Breast epithelium (tissue), 4 donors: Measurements from ENCODE around the gene RBM3. TPM values are rescaled to one million over a fixed set of nuclear protein-coding genes. Genes with fewer than 3 reads are reported as not detected.

ENCODE experiments used
- DNase-seq, 2 donors: peaks; one replicate each; pipeline ENCODE4 v3.0.0-alpha.2; 2019; ENCODE audit warnings: low spot score in 2 of 2
- H3K27ac ChIP-seq, 2 donors: fragments of 200-600 bp; sonication (generic) in 1 of 2; one replicate each; pipeline ENCODE4 v1.5.1; 2016 to 2019; ENCODE audit warnings: mild to moderate bottlenecking in 1 of 2
- H3K27me3 ChIP-seq, 2 donors: fragments of 200-600 bp; sonication (generic) in 1 of 2; one replicate each; pipeline versions ENCODE4 v1.5.1 to v1.6.0; 2017 to 2019; ENCODE audit warnings: control low read depth in 1 of 2, mild to moderate bottlenecking in 1 of 2
- H3K36me3 ChIP-seq: fragments of 200-600 bp; one replicate; pipeline ENCODE4 v1.5.1; 2019
- H3K4me1 ChIP-seq, 2 donors: fragments of 200-600 bp; sonication (generic); one replicate each; pipeline ENCODE4 v1.5.1; 2016 to 2019; ENCODE audit warnings: control low read depth in 1 of 2
- H3K4me3 ChIP-seq, 3 donors: fragments of 200-600 bp; sonication (generic); 1 replicate in 2 of 3; 2 replicates in 1 of 3; pipeline ENCODE4 v1.5.1; 2016 to 2019; ENCODE audit warnings: mild to moderate bottlenecking in 3 of 3, moderate library complexity in 2 of 3
- H3K9me3 ChIP-seq, 2 donors: fragments of 200-600 bp; sonication (generic) in 1 of 2; one replicate each; pipeline ENCODE4 v1.5.1; 2016 to 2019; ENCODE audit warnings: control low read depth in 1 of 2
- POLR2A ChIP-seq: fragments of 450-650 bp; IDR thresholded peaks from one replicate; pipeline ENCODE4 v1.6.1; 2016; ENCODE audit warnings: antibody characterized with exemption, mild to moderate bottlenecking, moderate library complexity
- POLR2AphosphoS5 ChIP-seq, 3 donors: sonication (generic); formaldehyde crosslinking; IDR thresholded peaks; one replicate each; pipeline ENCODE4 v1.6.1; 2017; ENCODE audit warnings: antibody characterized with exemption in 3 of 3
- intact Hi-C: fragments of 100-400 bp; cut with DNase I; formaldehyde crosslinking; loops from one replicate; pipeline ENCODE4 v1.15.1; 2023; ENCODE audit warnings: low total_unique reads
- total RNA-seq, 3 donors: library from RNA; depleted of rRNA; stranded (reverse); fragments of >200 nt; gene quantifications; one replicate each; pipeline ENCODE4 v1.1.0, GENCODE V29; 2016
- TF ChIP-seq, protein P1 (sequence below), 3 donors: fragments of 450-650 bp; IDR thresholded peaks; one replicate each; pipeline ENCODE4 v1.5.1; 2016 to 2017; ENCODE audit warnings: antibody characterized with exemption in 3 of 3, mild to moderate bottlenecking in 3 of 3, moderate library complexity in 3 of 3

RBM3 gene
- total RNA-seq, 3 donors from 2014 or later: 152 to 328 (median 213) TPM

DNA sequence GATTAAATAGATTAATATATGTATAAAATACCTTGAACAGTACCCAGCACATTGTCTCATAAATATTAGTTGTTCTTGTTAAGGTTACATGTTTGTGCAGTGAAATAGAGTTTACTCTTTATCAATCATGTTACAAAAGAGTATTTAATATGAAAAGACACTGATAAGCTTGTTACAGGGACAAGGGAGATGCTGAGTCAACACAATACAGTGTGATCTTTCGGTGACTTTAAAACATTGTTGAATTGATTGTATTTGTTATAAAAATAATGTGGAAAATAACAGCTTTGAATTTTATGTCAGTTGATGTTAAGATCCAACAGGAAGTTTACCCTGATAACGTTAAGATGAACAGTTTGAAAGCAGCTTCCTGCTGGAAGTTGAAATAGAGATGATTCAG lies 21.6 kb downstream of the RBM3 start:
- Histone ChIP-seq H3K4me1 (no peaks in the 10 kb centered on the region), H3K9me3 (no peaks in the 10 kb centered on the region), H3K36me3 (no peaks in the 10 kb centered on the region), H3K27me3 (peaks cover 0 to 15% of the 10 kb centered on the region in 2 donors), H3K27ac (no peak overlapping the region), H3K4me3 (no peak overlapping the region)
- TF ChIP-seq POLR2A (no peak), POLR2AphosphoS5 (IDR thresholded peaks at IDR 0.05) (no peak)
- TF ChIP-seq, protein P1, sequence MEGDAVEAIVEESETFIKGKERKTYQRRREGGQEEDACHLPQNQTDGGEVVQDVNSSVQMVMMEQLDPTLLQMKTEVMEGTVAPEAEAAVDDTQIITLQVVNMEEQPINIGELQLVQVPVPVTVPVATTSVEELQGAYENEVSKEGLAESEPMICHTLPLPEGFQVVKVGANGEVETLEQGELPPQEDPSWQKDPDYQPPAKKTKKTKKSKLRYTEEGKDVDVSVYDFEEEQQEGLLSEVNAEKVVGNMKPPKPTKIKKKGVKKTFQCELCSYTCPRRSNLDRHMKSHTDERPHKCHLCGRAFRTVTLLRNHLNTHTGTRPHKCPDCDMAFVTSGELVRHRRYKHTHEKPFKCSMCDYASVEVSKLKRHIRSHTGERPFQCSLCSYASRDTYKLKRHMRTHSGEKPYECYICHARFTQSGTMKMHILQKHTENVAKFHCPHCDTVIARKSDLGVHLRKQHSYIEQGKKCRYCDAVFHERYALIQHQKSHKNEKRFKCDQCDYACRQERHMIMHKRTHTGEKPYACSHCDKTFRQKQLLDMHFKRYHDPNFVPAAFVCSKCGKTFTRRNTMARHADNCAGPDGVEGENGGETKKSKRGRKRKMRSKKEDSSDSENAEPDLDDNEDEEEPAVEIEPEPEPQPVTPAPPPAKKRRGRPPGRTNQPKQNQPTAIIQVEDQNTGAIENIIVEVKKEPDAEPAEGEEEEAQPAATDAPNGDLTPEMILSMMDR (IDR thresholded peaks at IDR 0.05): no peak
- intact Hi-C loops: no loop called here
- DNase-seq: no peak

DNA sequence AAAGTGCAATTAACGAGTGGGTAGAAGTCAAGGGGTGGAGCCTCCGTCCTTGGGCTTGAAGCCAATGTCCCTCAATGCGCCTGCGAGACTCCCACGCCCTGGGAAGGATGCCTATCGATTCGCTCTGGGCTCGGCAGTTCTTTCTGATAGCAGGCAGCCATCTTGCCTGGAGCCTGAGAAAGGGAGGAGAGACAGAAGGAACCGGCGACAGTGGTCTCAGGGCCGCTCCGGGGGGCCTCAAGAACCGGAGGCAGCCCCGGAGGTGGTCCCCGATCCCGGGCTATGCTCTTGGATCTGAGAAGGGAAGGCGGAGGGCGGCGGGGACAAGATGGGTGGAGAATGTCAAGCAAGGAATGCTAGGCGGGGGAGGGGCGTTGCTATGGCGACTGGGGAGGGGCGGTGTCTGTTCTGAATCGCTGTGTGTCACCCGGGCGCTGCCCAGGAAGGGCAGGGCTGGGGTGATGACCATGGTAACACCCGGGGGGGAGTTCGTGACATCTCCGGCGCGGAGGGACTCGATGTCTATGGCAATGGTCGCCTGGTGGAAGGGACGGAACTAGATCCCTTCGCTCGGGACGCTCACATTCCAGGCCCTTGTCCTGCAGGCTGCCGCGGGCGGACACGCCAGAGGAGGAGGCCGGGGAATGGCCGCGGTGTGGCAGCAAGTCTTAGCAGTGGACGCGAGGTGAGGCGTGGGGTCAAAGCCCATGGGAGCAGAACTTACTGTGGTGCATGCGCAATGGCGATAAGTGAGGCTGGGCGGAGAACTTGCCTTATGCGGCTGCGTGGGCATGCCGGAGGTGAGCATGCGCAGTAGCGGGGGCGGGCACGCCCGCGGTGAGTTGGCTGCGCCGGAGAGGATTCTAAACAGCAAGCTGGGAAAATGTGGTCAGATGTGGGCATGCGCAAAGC lies 23.3 kb downstream of the RBM3 start, which contains the start of gene WDR13:
WDR13 (plus strand) TSS at position 140 of the 912 bp plus-strand sequence; CDS start at position 645, 505 bp downstream.
- H3K9me3 ChIP-seq: no peaks in the 10 kb centered on the region
- TF ChIP-seq POLR2A (no peak), POLR2AphosphoS5 (IDR thresholded peaks at IDR 0.05) (peak; percentile 75 to 93 (median 90))
- TF ChIP-seq, protein P1 (IDR thresholded peaks at IDR 0.05): no peak
- intact Hi-C loops: no loop called here
- DNase-seq: peak; percentile 88 to 91
- peak within 1 kb of the TSS; percentile 57 to 74 (median 63) for H3K4me3 ChIP-seq
- H3K27ac ChIP-seq: peak within 1 kb of the TSS; percentile 96 to 97
- H3K36me3 ChIP-seq: no peaks in the 10 kb centered on the region
- H3K27me3 ChIP-seq: peaks cover 0 to 15% of the 10 kb centered on the region in 2 donors
- H3K4me1 ChIP-seq: no peaks in the 10 kb centered on the region

DNA sequence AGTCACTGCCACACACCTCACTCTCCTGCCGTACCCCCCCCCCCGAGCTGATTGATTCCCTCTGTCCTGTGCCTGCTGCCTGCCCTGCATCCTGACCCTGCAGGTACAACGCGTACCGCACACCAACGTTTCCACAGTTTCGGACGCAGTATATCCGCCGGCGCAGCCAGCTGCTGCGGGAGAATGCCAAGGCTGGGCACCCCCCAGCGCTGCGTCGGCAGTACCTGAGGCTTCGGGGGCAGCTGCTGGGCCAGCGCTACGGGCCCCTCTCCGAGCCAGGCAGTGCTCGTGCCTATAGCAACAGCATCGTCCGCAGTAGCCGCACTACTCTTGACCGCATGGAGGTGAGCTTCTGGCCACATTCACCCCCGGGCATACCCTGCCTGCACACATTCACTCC lies 24.3 kb downstream of the RBM3 start:
- no peaks in the 10 kb centered on the region for H3K4me1 ChIP-seq
- peak overlapping the region; percentile 96 to 97 for H3K27ac ChIP-seq
- intact Hi-C loops: no loop called here
- TF ChIP-seq POLR2AphosphoS5 (IDR thresholded peaks at IDR 0.05) (no peak), POLR2A (no peak)
- TF ChIP-seq, protein P1 (IDR thresholded peaks at IDR 0.05): no peak
- no peaks in the 10 kb centered on the region for H3K36me3 ChIP-seq
- DNase-seq: no peak
- H3K27me3 ChIP-seq: peaks cover 0 to 15% of the 10 kb centered on the region in 2 donors
- H3K9me3 ChIP-seq: no peaks in the 10 kb centered on the region
- peak overlapping the region; percentile 57 to 74 (median 63) for H3K4me3 ChIP-seq

DNA sequence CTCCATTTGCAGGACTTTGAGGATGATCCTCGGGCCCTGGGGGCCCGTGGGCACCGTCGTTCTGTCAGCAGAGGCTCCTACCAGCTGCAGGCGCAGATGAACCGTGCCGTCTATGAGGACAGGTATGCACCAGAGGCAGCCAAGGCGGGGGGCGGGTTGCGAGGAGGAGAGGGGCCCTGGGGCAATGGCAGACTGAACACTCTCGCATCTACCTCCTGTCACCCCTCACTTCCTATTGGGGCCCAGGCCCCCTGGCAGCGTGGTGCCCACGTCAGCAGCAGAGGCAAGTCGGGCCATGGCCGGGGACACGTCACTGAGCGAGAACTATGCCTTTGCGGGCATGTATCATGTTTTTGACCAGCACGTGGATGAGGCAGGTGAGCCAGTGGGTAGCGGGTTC lies 25.1 kb downstream of the RBM3 start:
- no peaks in the 10 kb centered on the region for H3K36me3 ChIP-seq
- H3K4me1 ChIP-seq: no peaks in the 10 kb centered on the region
- TF ChIP-seq POLR2A (no peak), POLR2AphosphoS5 (IDR thresholded peaks at IDR 0.05) (no peak)
- TF ChIP-seq, protein P1 (IDR thresholded peaks at IDR 0.05): no peak

DNA sequence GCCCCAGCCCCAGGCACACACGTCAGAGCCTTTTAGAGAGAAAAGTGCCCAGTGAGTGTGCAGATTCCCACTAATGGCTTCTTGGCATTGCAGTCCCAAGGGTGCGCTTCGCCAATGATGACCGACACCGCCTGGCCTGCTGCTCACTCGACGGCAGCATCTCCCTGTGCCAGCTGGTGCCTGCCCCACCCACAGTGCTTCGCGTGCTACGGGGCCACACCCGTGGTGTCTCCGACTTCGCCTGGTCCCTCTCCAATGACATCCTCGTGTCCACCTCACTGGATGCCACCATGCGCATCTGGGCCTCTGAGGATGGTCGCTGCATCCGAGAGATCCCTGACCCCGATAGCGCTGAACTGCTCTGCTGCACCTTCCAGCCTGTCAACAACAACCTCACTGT lies 25.9 kb downstream of the RBM3 start:
- Histone ChIP-seq H3K36me3 (no peaks in the 10 kb centered on the region), H3K4me3 (no peak overlapping the region), H3K4me1 (no peaks in the 10 kb centered on the region), H3K27ac (no peak overlapping the region), H3K27me3 (peaks cover 0 to 21% of the 10 kb centered on the region in 2 donors), H3K9me3 (no peaks in the 10 kb centered on the region)
- DNase-seq: no peak
- intact Hi-C loops: no loop called here
- TF ChIP-seq POLR2AphosphoS5 (IDR thresholded peaks at IDR 0.05): no peak
- TF ChIP-seq, protein P1 (IDR thresholded peaks at IDR 0.05): no peak
- TF ChIP-seq POLR2A: no peak

More for the DNA sequence above, 25.1 kb downstream of the RBM3 start:
- intact Hi-C loops: no loop called here
- no peak for DNase-seq
- Histone ChIP-seq H3K27me3 (peaks cover 0 to 20% of the 10 kb centered on the region in 2 donors), H3K9me3 (no peaks in the 10 kb centered on the region), H3K27ac (no peak overlapping the region), H3K4me3 (no peak overlapping the region)
